Upper lobe of left lung (tissue), 4 donors: ENCODE measurements around the gene CTNNBL1.

ENCODE experiments used
- EP300 ChIP-seq, 4 donors: sonication (generic); formaldehyde crosslinking; IDR thresholded peaks; one replicate each; pipeline ENCODE4 v1.5.1; 2017; ENCODE audit warnings: antibody characterized with exemption in 4 of 4, control low read depth in 2 of 4
- POLR2A ChIP-seq, 4 donors: fragments of 450-650 bp; IDR thresholded peaks; one replicate each; pipeline ENCODE4 v1.5.1; 2016 to 2017; ENCODE audit warnings: antibody characterized with exemption in 4 of 4, mild to moderate bottlenecking in 2 of 4
- POLR2AphosphoS5 ChIP-seq, 2 donors: sonication (generic); formaldehyde crosslinking; IDR thresholded peaks; one replicate each; pipeline ENCODE4 v1.5.1; 2017; ENCODE audit warnings: antibody characterized with exemption in 2 of 2
- TF ChIP-seq, protein P1 (sequence below), 6 experiments: fragments of 450-650 bp in 4 of 6; fragments of 200-600 bp in 2 of 6; sonication (generic) in 2 of 6; IDR thresholded peaks; one replicate each; pipeline ENCODE4 v1.5.1; 2016 to 2019; ENCODE audit warnings: antibody characterized with exemption in 6 of 6

DNA sequence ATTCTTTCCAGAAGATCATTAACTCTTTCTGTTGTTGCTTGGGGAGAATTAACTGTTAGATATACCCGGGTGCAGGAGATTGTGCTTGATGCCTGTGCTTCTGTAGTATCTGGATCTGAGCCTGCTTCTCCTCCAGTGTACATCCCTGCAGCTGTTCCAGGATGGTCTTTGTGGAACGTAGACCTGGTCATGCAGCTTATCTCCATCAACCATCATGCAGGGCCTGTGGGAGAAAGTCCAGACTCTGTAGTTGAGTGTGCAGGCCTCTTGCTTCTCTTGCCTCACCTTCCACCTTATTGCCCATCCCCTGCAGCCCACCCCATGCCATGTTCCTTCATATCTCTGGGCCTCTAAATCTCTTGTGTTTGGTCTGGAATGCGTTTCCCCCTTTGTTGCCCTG is 133.8 kb downstream of the CTNNBL1 start:
- TF ChIP-seq, protein P1, sequence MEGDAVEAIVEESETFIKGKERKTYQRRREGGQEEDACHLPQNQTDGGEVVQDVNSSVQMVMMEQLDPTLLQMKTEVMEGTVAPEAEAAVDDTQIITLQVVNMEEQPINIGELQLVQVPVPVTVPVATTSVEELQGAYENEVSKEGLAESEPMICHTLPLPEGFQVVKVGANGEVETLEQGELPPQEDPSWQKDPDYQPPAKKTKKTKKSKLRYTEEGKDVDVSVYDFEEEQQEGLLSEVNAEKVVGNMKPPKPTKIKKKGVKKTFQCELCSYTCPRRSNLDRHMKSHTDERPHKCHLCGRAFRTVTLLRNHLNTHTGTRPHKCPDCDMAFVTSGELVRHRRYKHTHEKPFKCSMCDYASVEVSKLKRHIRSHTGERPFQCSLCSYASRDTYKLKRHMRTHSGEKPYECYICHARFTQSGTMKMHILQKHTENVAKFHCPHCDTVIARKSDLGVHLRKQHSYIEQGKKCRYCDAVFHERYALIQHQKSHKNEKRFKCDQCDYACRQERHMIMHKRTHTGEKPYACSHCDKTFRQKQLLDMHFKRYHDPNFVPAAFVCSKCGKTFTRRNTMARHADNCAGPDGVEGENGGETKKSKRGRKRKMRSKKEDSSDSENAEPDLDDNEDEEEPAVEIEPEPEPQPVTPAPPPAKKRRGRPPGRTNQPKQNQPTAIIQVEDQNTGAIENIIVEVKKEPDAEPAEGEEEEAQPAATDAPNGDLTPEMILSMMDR (IDR thresholded peaks at IDR 0.05) = no peak
- TF ChIP-seq POLR2AphosphoS5 (IDR thresholded peaks at IDR 0.05) = no peak
- no peak for TF ChIP-seq POLR2A (IDR thresholded peaks at IDR 0.05)
- no peak for TF ChIP-seq EP300 (IDR thresholded peaks at IDR 0.05)
